HS-5 (cell line): Measurements from ENCODE around the gene THUMPD2.
"Not testable (repeated sequence)": the region's sequence is repeated elsewhere in the genome, so short reads cannot be mapped to it uniquely, and the experiment has no call there.

Experiments used
- DNase-seq: peaks from one replicate; pipeline ENCODE4 v3.0.0-alpha.2; 2012; ENCODE audit warnings: low read depth

THUMPD2 gene, protein sequence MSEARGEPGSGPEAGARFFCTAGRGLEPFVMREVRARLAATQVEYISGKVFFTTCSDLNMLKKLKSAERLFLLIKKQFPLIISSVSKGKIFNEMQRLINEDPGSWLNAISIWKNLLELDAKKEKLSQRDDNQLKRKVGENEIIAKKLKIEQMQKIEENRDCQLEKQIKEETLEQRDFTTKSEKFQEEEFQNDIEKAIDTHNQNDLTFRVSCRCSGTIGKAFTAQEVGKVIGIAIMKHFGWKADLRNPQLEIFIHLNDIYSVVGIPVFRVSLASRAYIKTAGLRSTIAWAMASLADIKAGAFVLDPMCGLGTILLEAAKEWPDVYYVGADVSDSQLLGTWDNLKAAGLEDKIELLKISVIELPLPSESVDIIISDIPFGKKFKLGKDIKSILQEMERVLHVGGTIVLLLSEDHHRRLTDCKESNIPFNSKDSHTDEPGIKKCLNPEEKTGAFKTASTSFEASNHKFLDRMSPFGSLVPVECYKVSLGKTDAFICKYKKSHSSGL

DNA sequence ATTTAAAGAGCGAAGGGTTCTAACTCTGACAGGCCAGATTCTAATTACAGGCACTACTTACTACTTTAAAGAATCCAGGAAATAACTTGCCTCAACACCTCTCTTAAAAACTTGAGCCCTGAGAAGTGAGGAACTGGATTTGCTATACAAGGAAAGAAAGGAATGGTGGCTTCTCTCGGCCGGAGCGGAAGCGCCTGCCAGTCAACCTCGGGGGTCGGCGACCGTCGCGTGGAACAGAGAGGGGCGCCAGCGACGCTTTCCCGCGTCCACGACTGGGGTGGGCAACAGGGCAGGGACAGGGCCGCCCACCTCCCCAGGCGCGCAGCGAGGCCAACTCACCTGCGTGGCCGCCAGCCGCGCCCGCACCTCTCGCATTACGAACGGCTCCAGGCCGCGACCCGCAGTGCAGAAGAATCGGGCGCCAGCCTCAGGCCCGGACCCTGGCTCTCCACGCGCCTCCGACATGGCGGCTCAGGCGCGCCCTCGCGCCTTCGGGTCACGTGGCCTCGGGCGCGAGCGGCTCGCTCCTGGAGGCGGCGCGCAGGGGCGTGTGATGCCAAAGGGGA is at the start of gene THUMPD2:
TSS of gene THUMPD2 (minus strand) at position 484 of the 566 bp plus-strand sequence. CDS start at position 465, 19 bp downstream.
- no peak for DNase-seq

DNA sequence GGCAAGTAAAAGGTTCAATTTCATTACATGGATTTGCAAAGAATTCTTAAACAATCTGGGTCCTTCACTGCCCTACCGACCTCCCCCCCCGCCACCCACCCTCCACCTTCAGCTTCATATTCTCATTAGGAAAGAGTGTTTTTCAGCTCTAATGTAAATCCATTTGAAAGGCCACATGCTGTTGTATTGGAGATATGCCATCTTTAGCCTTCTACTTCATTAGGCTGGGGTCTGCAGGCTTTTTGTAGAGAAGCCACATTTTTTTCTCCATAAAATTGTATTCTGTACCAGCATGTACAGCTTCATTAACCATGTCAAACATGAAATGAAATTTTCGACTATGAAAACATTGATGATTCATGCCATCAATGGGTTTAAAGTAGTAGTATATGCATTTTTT is 42.8 kb upstream of the THUMPD2 start:
- no peak for DNase-seq

DNA sequence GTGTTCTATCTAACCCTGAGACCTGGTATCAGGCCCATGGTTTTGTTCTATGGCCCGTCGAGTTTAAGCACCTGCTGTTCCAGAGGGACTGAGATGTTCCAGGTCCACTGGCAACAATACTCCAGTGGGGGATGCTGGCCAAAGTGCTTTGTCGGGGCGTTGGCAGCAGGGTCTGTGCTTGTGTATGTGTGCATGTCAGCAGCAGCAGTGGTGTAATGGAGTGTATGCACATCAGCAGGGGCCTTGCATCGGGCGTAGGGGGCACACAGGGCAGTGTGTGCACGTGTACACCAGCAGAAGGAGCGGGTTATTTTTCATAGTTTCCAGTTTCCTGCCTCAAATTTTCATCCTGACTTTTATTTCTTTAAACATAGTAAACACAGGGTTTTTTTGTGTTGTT is 37.8 kb upstream of the THUMPD2 start:
- DNase-seq = no peak

DNA sequence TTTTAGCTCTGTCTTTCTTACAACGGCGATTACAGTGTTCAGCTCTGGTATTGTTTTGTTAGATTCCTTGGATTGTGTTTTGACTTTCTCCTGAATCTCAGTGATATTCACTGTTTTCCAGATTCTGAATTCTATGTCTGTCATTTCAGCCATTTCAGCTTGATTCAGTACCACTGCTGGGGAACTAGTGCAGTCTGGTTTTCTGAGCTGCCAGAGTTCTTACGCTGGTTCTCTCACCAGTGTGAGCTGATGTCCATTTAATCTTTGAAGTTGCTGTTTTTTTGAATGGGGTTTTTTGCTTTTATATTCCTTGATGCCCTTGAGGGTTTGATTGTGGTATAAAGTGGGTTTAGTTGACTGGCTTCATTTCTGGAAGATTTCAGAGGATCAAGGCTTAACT is 37.4 kb upstream of the THUMPD2 start:
- DNase-seq = no peak

DNA sequence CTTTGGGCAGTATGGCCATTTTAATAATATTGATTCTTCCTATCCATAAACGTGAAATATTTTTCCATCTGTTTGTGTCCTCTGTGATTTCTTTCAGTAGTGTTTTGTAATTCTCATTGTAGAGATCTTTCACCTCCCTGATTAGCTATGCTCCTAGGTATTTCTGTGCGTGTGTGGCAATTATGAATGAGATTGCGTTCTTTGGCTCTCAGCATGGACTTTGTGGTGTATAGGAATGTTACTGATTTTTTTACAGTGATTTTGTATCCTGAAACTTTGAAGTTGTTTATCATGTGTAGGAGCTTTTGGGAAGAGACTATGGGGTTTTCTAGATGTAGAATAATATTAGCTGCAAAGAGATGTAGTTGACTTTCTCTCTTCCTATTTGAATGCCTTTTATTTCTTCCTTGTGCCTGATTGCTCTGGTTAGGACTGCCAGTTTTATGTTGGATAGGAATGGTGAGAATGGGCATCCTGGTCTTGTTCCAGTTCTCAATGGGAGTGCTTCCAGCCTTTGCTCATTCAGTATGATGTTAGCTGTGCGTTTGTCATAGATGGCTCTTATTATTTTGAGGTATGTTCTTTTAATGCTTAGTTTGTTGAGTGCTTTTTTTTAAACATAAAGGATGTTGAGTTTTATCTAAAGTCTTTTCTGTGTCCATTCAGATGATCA is 27.0 kb upstream of the THUMPD2 start:
- DNase-seq = no peak

DNA sequence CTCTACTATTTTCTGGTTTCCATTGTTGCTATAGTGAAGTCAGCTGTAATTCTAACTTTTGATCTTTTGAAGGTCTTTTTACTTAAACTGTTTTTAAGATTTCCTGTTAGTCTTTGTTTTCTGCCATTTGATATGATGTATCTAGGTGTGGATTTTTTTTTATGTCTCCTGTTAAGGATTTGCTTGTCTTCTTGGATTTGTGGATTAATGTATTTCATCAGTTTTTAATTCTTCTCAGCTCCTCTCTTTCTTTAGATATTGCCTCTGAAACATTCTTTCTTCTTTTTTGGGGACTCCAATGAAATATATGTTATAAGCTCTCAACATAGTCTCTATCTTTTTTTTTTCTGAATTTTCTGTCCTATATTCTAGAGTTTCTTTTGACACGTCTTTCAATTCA is 24.8 kb upstream of the THUMPD2 start:
- DNase-seq = no peak

DNA sequence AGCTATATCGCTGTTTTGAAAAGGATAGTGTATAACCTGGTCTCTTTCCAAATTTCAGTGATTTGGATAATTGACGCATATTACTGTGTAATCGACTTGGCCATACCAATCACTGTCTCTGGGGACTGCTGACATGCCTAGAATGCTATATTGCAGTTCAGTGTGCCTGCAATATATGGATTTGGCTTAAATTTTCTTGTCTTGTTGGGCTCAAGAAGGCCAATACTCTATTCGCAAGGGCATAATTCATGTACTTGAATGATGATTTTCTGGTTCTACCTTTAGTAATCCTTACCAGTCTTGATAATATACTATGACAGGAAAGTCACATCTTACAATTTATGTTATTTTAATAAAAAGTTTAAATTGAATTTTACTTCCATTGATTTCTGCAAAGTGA is 21.7 kb upstream of the THUMPD2 start:
- no peak for DNase-seq

DNA sequence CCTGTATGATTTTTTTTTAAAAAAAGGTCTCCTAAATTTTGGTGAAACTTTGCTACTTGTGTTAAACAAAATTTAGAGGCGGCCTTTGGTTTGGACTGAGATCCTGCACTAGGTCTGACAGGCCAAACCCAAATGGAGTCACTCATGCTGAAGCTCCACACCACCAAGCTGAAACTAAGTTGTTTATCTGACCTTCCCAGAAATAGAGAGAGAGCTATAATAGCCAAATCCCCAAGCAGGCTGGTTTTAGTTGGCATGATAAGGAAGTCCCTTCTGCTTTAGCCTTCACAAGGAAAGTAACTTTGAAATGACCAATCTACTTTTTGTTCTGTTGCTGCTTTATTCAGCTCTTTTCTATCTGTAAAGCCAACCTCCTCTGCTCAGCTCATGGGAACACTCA is 17.1 kb upstream of the THUMPD2 start:
- no peak for DNase-seq

DNA sequence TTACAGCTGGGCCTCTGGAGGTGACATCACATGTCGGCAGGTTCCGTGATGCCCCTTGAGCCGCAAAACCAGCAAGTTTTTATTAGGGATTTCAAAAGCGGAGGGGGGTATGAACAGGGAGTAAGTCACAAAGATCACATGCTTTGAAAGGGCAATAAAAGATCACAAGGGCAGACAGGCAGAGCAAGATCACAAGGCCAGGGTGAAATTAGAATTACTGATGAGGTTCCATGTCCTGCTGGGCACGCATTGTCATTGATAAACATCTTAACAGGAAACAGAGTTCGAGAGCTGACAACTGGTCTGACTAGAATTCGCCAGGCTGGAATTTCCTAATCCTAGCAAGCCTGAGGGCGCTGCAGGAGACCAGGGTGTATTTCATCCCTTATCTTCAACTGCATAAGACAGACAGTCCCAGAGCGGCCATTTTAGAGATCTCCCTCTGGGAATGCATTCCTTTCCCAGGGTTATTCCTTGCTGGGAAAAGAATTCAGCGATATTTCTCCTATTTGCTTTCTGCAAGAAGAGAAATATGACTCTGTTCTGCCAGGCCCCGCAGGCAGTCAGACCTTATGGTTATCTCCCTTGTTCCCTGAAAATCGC is 11.3 kb upstream of the THUMPD2 start:
- DNase-seq = not testable (repeated sequence)

DNA sequence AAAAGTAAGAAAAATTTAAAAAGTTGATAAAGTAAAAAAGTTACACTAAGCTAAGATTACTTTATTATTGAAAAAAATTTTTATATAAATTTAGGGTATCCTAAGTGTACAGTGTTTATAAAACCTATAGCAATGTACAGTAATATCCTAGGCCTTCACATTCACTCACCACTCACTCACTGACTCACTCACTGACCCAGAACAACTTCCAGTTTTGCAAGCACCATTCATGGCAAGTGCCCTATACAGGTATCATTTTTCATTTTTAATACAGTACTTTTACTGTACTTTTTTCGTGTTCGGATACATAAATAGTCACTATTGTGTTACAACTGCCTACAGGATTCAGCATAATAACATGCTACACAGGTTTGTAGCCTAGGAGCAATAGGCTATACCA is 8.9 kb upstream of the THUMPD2 start:
- DNase-seq = no peak

DNA sequence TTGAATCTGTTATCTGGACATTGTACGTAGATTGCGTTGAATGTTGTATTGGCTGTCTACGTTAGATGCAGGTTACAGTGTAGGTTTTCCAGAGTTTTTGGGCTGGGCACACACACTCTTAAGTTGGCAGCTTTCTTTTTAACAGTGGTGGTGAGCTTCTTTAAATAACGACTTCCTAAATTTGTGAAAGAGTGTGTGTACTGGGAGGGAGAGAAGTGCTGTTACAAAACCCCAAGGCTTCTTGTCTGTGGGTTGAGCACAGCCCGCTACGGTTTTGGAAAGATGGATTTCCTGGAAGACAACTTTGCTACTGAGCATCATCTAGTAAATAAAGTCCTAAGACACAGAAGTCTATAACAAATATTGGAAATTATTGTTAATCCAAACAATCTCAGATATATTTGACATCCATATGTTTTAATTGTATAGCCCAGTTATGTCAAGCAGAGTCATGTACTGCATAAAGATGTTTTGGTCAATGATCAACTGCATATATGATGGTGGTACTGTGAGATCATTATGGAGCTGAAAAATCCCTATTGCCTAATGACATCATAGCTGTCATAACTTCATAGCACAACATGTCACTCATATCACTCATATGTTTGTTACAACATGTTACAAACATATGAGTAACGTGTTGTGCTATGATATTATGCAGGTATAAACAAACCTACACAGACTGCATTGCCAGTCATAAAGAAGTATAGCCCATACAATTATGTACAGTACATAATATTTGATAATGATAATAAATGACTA is 7.9 kb upstream of the THUMPD2 start:
- DNase-seq = no peak

DNA sequence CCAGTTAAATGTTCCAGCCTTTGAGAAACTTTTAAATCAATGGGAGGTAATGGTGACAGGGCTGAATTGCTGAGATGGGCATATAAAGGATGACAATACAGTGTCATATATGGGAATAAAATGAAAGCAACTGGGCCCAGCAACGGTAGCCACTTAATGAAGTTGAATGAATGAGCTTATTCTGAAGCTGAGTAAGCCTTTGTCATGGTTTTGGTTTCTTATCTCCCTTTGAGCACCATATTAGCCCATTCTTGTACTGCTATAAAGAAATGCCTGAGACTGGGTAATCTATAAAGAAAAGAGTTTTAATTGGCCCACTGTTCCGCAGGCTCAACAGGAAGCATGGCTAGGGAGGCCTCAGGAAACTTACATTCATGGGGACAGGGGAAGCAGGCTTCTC is 3.5 kb upstream of the THUMPD2 start:
- DNase-seq = no peak

DNA sequence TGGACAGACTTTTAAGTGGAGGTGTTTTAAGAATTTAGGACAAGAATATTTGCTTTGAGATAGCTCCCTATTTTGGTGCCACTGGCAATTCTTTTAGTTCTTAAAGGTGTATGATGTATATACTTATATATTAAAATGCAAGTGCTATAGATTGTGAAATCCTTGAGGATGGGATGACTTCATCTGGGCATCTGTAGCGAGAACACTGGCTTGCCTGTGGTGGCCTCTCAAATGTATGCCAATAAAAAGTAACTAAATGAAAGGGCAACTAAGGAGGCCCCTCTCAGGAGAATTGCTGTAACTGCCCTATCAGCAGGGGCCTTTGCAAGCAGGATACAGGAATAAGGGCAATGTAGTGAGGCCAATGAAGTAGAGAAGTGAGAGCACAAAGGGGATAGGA is 2.6 kb upstream of the THUMPD2 start:
- no peak for DNase-seq

DNA sequence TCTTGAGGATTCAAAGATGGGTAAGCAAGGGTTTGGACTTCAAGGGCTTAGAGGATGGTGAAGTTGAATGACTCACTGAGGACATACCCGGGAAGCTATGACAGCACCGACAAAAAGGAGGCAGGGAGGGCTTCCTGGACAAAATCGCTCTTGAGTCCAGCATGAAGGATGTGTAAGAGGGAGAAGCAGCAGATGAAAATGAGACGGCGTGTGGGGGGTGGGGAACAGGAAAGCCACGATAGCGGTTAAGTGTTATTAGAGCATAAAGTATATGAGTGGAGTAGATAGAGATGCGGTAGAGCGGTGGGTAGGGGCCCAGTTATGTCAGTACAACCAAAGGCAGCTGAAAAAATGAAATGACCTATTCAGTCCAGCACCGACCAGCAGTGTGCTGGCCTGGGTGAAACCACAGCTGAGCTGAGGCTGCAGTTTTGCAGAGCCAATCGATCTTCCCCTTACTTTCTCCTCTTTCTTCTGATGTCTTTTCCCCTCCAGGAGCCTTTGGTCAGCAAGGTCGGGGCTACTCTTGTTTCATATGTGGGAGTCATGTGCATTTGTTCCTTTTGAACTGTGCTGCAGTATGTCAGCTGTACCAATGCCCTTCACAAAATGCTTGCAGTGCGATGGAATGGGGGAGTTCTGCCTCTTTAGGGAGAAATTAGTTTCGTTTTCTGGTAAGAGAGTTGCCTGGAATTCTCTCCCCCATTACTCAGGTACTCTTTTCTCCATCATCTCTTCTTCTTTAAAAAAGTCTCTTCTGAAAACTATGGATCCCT is 2.0 kb upstream of the THUMPD2 start:
- DNase-seq = no peak

DNA sequence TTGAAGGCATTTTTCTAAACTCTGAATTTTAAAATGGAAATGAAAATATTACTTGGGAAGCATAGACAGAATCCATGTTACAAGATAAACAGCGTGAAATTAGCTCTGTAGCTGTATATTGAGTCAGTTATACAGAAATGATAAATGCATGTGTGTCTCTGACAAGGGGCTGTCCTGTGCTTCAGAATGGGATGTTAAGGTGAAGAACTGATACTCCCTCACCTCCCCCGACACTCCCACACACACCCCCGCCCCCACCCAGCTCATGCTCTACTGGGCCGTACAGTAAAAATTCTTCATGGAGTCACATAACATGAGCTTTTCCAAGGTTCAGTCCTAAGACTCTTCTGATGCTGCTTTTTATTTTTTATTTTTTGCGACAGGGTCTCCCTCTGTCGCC is 869 bp upstream of the THUMPD2 start:
- no peak for DNase-seq

DNA sequence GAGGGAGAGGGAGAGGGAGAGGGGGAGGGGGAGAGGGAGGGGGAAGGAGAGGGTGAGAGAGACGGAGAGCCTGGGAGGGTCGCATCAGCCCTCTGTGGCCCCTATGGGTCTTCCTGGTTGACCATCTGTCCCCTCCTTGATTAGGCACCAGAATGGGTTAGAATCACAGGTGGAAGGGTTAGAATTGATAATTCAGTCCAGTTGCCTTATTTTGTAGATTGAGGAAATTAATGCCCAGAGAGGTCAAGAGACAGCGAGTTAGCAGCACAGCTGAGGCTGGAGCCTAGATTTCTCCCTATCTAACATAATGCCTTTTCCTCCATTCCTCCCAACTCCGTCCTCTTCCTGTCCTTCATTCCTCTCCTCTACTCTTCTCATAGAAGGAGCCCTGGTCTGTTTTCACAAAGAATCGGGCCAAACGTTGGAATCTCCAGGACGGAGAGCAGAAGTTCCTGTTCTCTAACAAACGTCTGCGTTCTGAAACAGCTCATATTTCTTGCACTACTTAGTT is 338 bp upstream of the THUMPD2 start:
- DNase-seq = no peak

DNA sequence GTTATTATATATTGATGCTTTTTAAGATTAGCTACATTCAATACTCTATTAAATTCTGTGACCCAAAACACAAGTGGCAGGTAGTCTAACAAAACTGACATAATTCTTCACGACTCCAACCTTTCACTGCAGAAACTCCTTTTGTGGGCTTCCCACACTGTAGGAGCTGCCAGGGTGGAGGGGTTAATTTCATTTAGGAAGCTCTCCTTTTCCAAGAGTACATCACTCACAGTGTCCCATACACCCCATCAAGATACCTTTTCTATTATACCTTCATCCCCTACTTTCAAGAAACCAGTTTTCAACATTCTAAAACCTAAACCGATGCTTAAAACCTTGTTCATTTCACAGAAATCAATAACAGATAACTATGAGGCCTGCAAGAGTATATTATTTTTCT is 825 bp downstream of the THUMPD2 start:
- DNase-seq = no peak

DNA sequence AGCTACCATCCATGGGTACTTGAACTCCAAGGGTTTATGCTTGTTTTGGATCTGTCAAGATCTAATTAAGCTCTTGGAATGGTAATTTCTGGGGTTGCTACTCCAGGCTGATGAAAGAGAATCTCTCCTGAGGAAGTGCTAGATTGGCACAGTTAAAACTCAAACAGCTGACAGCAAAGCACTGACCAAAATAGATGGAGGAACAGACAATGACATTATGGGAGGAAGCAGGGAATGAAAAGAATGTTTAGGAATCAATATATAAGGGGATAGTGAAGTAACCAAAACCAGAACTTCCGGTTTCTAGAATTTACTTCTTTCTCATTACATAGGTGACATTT is 6.3 kb downstream of the THUMPD2 start:
- no peak for DNase-seq

DNA sequence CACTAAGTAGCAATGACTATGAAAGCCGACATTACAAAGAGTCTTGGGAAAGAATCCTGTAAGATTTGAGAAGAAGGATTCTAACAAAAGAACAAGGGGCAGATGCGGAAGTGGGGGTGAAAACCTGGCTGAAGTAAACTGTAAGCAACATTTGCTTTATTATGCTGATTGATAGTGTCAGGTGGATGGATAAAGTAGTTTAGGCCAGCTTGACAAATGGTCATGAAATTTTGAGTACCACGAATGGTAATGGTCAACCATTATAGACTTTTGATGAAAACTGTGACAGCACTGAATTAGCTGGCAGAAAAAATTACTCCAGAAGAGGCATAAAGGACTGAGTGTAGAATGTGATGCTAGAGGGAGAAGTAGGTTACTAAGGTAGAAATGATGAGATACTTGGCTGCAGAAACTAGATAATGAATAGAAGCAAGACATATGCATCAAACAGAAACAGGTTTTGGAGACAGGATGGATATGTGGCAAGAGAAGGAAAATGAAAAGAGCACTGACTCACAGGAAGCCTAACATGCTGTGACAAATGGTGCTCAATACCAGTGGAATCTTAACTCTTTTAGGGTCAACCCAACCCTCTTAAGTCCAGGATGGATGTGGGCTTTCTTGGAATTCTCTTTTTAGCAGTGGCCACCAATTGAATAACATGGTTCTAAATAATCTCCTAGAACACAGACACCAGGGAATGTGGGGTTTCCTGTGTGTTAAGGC is 6.8 kb downstream of the THUMPD2 start:
- no peak for DNase-seq

DNA sequence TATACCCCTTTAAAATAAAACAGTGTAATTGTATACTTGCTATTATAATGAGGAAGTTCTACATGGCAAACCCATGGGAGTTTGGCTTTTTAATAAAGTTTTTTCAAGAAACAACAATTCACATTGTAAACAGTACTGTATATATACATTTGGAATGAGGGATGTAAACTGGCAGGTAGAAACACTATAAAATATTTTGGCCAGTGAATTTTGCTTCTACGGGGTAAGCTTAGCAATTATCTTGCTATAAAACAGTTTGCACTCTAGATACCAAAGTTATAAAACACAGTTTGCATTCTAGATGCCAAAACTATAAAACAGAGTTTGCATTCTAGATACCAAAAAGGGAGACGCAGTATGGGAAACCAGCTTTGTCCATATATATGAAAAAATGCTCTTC is 16.6 kb downstream of the THUMPD2 start:
- no peak for DNase-seq
